Testis (tissue), 3 donors: Measurements from ENCODE around the gene BPTF. TPM values are rescaled to one million over a fixed set of nuclear protein-coding genes. Genes with fewer than 3 reads are reported as not detected.

Experiments
- DNase-seq: peaks from one replicate; pipeline ENCODE4 v3.0.0-alpha.2; 2019
- H3K27ac ChIP-seq, 2 donors: fragments of 200-600 bp; sonication (generic); one replicate each; pipeline ENCODE4 v1.5.1; 2019
- H3K27me3 ChIP-seq: fragments of 200-600 bp; sonication (generic); one replicate; pipeline ENCODE4 v1.5.1; 2019
- H3K36me3 ChIP-seq: fragments of 200-600 bp; sonication (generic); one replicate; pipeline ENCODE4 v1.5.1; 2017; ENCODE audit warnings: low read depth; ENCODE audit errors: missing control alignments
- H3K4me1 ChIP-seq: fragments of 200-600 bp; sonication (generic); one replicate; pipeline ENCODE4 v1.5.1; 2019
- H3K4me3 ChIP-seq, 2 donors: fragments of 200-600 bp; sonication (generic); one replicate each; pipeline ENCODE4 v1.5.1; 2017 to 2019
- H3K9me3 ChIP-seq: fragments of 200-600 bp; sonication (generic); one replicate; pipeline ENCODE4 v1.5.1; 2017
- CTCF ChIP-seq, 3 experiments: fragments of 450-650 bp in 2 of 3; fragments of 200-600 bp in 1 of 3; sonication (generic) in 1 of 3; IDR thresholded peaks; one replicate each; pipeline ENCODE4 v1.5.1; 2016 to 2019; ENCODE audit warnings: antibody characterized with exemption in 3 of 3, mild to moderate bottlenecking in 2 of 3, moderate library complexity in 1 of 3
- POLR2A ChIP-seq: fragments of 450-650 bp; IDR thresholded peaks from one replicate; pipeline ENCODE4 v1.6.1; 2017; ENCODE audit warnings: antibody characterized with exemption, mild to moderate bottlenecking, moderate library complexity
- WGBS, 2 donors: methylation state at CpG; one replicate each; pipeline ENCODE4 v1.1.5; 2018; 5-methylcytosine and 5-hydroxymethylcytosine counted together
- intact Hi-C: fragments of 100-400 bp; cut with DNase I; formaldehyde crosslinking; loops from one replicate; pipeline ENCODE4 v1.15.1; 2023; ENCODE audit warnings: low total_unique reads
- polyA plus RNA-seq: library from polyadenylated mRNA; stranded (reverse); fragments of 350-450 nt; fragmentation: Illumina TruSeq; extraction: RNeasy Lipid Tissue Mini Kit (QIAGEN cat#74804); gene quantifications from one replicate; pipeline ENCODE4 v1.2.3, GENCODE V29; 2014; ENCODE audit warnings: low read depth, low replicate concordance; ENCODE audit not compliant: insufficient read depth
- small RNA-seq, 2 donors: library from RNA; depleted of rRNA; stranded (forward); fragments of <200 nt; gene quantifications; one replicate each; pipeline ENCODE3, GENCODE V24; 2016
- total RNA-seq, 2 donors: library from RNA; depleted of rRNA; stranded (reverse); fragments of >200 nt; gene quantifications; one replicate each; pipeline ENCODE4 v1.2.3, GENCODE V29; 2016

The BPTF gene
- total and polyA plus RNA-seq, 3 donors from 2014 or later, result 37.3 to 208 (median 198) TPM

GRCh38 chr17:68029512-68030215 lies 204.4 kb downstream of the BPTF start:
- no peak for DNase-seq
- Histone ChIP-seq H3K27ac (no peak overlapping the region), H3K4me3 (no peak overlapping the region), H3K4me1 (no peaks in the 10 kb centered on the region), H3K27me3 (no peaks in the 10 kb centered on the region), H3K9me3 (no peaks in the 10 kb centered on the region), H3K36me3 (no peaks in the 10 kb centered on the region)
- TF ChIP-seq CTCF (IDR thresholded peaks at IDR 0.05) (no peak), POLR2A (no peak)
- intact Hi-C loops, result no loop called here
- WGBS, 2 donors, result 65 to 68% methylated on average over 8 of the region's 8 CpGs

Small RNA genes within 50 kb of the gene (small RNA-seq; reads per million reads assigned to genes)
- gene RN7SL622P, result 0 reads per million in 2 donors

Other genes with a start within 250 kb of the BPTF start
- gene NOL11, start 107.6 kb upstream of the BPTF start, total RNA-seq, result 10 to 100 TPM; 31.4 to 35.6 TPM
- 20.5 TPM for gene NOL11, start 107.6 kb upstream of the BPTF start, polyA plus RNA-seq
- 10 to 100 TPM; 13.1 to 14.5 TPM for gene C17orf58, start 171.0 kb downstream of the BPTF start, total RNA-seq
- 13.5 TPM for gene C17orf58, start 171.0 kb downstream of the BPTF start, polyA plus RNA-seq
- 100 to 1,000 TPM; 143 to 157 TPM for gene KPNA2, start 210.2 kb downstream of the BPTF start, total RNA-seq
- 481 TPM for gene KPNA2, start 210.2 kb downstream of the BPTF start, polyA plus RNA-seq